Common myeloid progenitor, CD34-positive (primary cell): ENCODE results near the gene PFKFB3.
A peak's percentile ranks its signal among the peaks of the same experiment; 100 is the strongest.
"Not testable (repeated sequence)": the region's sequence is repeated elsewhere in the genome, so short reads cannot be mapped to it uniquely, and the experiment has no call there.

Experiments
- CTCF ChIA-PET: fragments of 350-600 bp; sonication (Branson Sonifier 250); formaldehyde crosslinking; loops from one replicate; lab custom pipeline; 2021; ENCODE audit warnings: antibody characterized with exemption; lab: Charles Lee
- POLR2A ChIA-PET: fragments of 350-600 bp; sonication (Branson Sonifier 250); formaldehyde crosslinking; loops from one replicate; lab custom pipeline; 2021; ENCODE audit warnings: antibody characterized with exemption; lab: Charles Lee
- DNase-seq, 3 donors: peaks; one replicate each; pipeline versions ENCODE4 v3.0.0 to v3.0.0-alpha.2; 2013
- H3K27ac ChIP-seq, 2 experiments: 1 replicate in 1 of 2; 2 replicates in 1 of 2; pipeline ENCODE4 v1.7.0; 2013; ENCODE audit warnings: inconsistent platforms in 2 of 2, low read length in 2 of 2, mild to moderate bottlenecking in 2 of 2, low read depth in 1 of 2, moderate library complexity in 1 of 2; ENCODE audit not compliant: severe bottlenecking in 2 of 2, insufficient read depth in 1 of 2, poor library complexity in 1 of 2
- H3K27me3 ChIP-seq, 5 experiments: replicated peaks in 2 of 5; 1 replicate in 3 of 5; 2 replicates in 2 of 5; pipeline versions ENCODE4 v1.6.1 to v1.7.0; 2013; ENCODE audit warnings: low read length in 4 of 5, mild to moderate bottlenecking in 2 of 5, moderate library complexity in 2 of 5, inconsistent platforms in 1 of 5; ENCODE audit not compliant: insufficient read depth in 5 of 5, control insufficient read depth in 4 of 5
- H3K36me3 ChIP-seq, 4 experiments: 1 replicate in 2 of 4; 2 replicates in 2 of 4; pipeline versions ENCODE4 v1.6.1 to v1.7.0; 2013; ENCODE audit warnings: low read length in 3 of 4, control low read depth in 1 of 4, mild to moderate bottlenecking in 1 of 4; ENCODE audit not compliant: control insufficient read depth in 4 of 4, insufficient read depth in 4 of 4
- H3K4me1 ChIP-seq, 4 experiments: 1 replicate in 3 of 4; 2 replicates in 1 of 4; pipeline versions ENCODE4 v1.6.1 to v1.7.1; 2013; ENCODE audit warnings: low read length in 3 of 4, mild to moderate bottlenecking in 3 of 4, control low read depth in 1 of 4, inconsistent platforms in 1 of 4, moderate library complexity in 1 of 4; ENCODE audit not compliant: control insufficient read depth in 4 of 4, insufficient read depth in 4 of 4; ENCODE audit errors: control extremely low read depth in 1 of 4
- H3K4me3 ChIP-seq, 7 experiments: 1 replicate in 4 of 7; 2 replicates in 3 of 7; pipeline versions ENCODE4 v1.5.1 to v1.7.0; 2013; ENCODE audit warnings: mild to moderate bottlenecking in 7 of 7, low read length in 6 of 7, moderate library complexity in 6 of 7, inconsistent platforms in 2 of 7, low read depth in 2 of 7, control low read depth in 1 of 7; ENCODE audit not compliant: insufficient read depth in 4 of 7, control insufficient read depth in 1 of 7; ENCODE audit errors: extremely low read depth in 1 of 7
- H3K9me3 ChIP-seq, 5 experiments: 1 replicate in 4 of 5; 2 replicates in 1 of 5; pipeline versions ENCODE4 v1.6.1 to v1.7.1; 2013; ENCODE audit warnings: low read length in 4 of 5, mild to moderate bottlenecking in 2 of 5, inconsistent platforms in 1 of 5, low read depth in 1 of 5, moderate library complexity in 1 of 5; ENCODE audit not compliant: control insufficient read depth in 4 of 5, insufficient read depth in 2 of 5; ENCODE audit errors: control extremely low read depth in 1 of 5
- WGBS: methylation state at CpG from one replicate; pipeline ENCODE4 v1.1.5; 2013; ENCODE audit not compliant: insufficient coverage; 5-methylcytosine and 5-hydroxymethylcytosine counted together

Gene PFKFB3

GRCh38 chr10:6204341-6205191, 1.8 kb downstream of the PFKFB3 start:
- Histone ChIP-seq H3K4me3 (peak overlapping the region in 6 of 7 experiments; percentile 65 to 83 (median 75)), H3K9me3 (no peaks in the 10 kb centered on the region), H3K27me3 (peaks cover 0 to 5% (median 4%) of the 10 kb centered on the region in 5 experiments), H3K36me3 (no peaks in the 10 kb centered on the region), H3K4me1 (peaks cover 0 to 47% (median 39%) of the 10 kb centered on the region in 4 experiments), H3K27ac (no peak overlapping the region)
- ChIA-PET CTCF (interaction anchor here (0.7 to 7.4 kb wide), 2 partner anchors 20 to 196 kb away, joined by 3 to 92 read pairs; no protein-coding TSS in a partner anchor), POLR2A (no interaction called here)
- DNase-seq: peak in 1 of 3 donors; percentile 22
- WGBS: 68% methylated on average over 19 of the region's 24 CpGs

GRCh38 chr10:6206486-6206885, 3.8 kb downstream of the PFKFB3 start:
- CTCF ChIA-PET, DNase-seq, H3K27ac ChIP-seq, H3K36me3 ChIP-seq, H3K9me3 ChIP-seq, H3K27me3 ChIP-seq, POLR2A ChIA-PET, H3K4me3 ChIP-seq: not testable (repeated sequence)
- H3K4me1 ChIP-seq: peaks cover 0 to 36% (median 30%) of the 10 kb centered on the region in 4 experiments
- WGBS: 97% methylated on average over 5 of the region's 29 CpGs

GRCh38 chr10:6207658-6208057, 4.9 kb downstream of the PFKFB3 start:
- H3K27ac ChIP-seq: no peak overlapping the region
- H3K27me3 ChIP-seq: peaks cover 0 to 5% (median 2%) of the 10 kb centered on the region in 5 experiments
- ChIA-PET POLR2A (interaction anchor here (0.6 to 1.1 kb wide), 3 partner anchors 191 to 194 kb away, joined by 3 to 5 read pairs (median 5); no protein-coding TSS in a partner anchor), CTCF (interaction anchor here (0.7 to 1.7 kb wide), 9 partner anchors 9 to 198 kb away, joined by 3 to 6 read pairs (median 4); no protein-coding TSS in a partner anchor)
- H3K4me3 ChIP-seq: peak overlapping the region in 1 of 7 experiments; percentile 37
- H3K36me3 ChIP-seq: peaks cover 0 to 4% (median 0%) of the 10 kb centered on the region in 4 experiments
- peaks cover 0 to 25% (median 18%) of the 10 kb centered on the region in 4 experiments for H3K4me1 ChIP-seq
- DNase-seq: peak in 2 of 3 donors; percentile 63 to 80
- 69% methylated on average over 3 of the region's 4 CpGs for WGBS
- H3K9me3 ChIP-seq: no peaks in the 10 kb centered on the region

GRCh38 chr10:6208799-6209235, 6.1 kb downstream of the PFKFB3 start:
- Histone ChIP-seq H3K36me3 (peaks cover 0 to 12% (median 6%) of the 10 kb centered on the region in 4 experiments), H3K27me3 (peaks cover 0 to 5% (median 2%) of the 10 kb centered on the region in 5 experiments), H3K4me3 (no peak overlapping the region), H3K4me1 (peaks cover 0 to 17% (median 8%) of the 10 kb centered on the region in 4 experiments), H3K9me3 (no peaks in the 10 kb centered on the region), H3K27ac (no peak overlapping the region)
- WGBS: 90% methylated on average over 11 of the region's 12 CpGs
- peak in 1 of 3 donors; percentile 5 for DNase-seq
- ChIA-PET CTCF (interaction anchor here (0.6 to 1.7 kb wide), 6 partner anchors 8 to 190 kb away, joined by 3 to 6 read pairs (median 4); no protein-coding TSS in a partner anchor), POLR2A (no interaction called here)

GRCh38 chr10:6211341-6211670, 8.6 kb downstream of the PFKFB3 start:
- ChIA-PET CTCF (interaction anchor here (1.0 to 1.3 kb wide), 2 partner anchors 8 to 191 kb away, joined by 3 read pairs; no protein-coding TSS in a partner anchor), POLR2A (no interaction called here)
- Histone ChIP-seq H3K4me3 (no peak overlapping the region), H3K9me3 (no peaks in the 10 kb centered on the region), H3K27ac (no peak overlapping the region), H3K36me3 (peaks cover 3 to 31% (median 29%) of the 10 kb centered on the region in 4 experiments), H3K27me3 (no peaks in the 10 kb centered on the region), H3K4me1 (peaks cover 0 to 10% (median 0%) of the 10 kb centered on the region in 4 experiments)
- 98% methylated on average over 6 of the region's 6 CpGs for WGBS
- DNase-seq: no peak

GRCh38 chr10:6211671-6212635, 9.2 kb downstream of the PFKFB3 start:
- ChIA-PET CTCF (interaction anchor here (1.0 to 1.3 kb wide), 2 partner anchors 8 to 190 kb away, joined by 3 read pairs; no protein-coding TSS in a partner anchor), POLR2A (interaction anchor here (0.6 kb wide), 1 partner anchor 20 kb away, joined by 4 read pairs; no protein-coding TSS in a partner anchor)
- Histone ChIP-seq H3K27me3 (no peaks in the 10 kb centered on the region), H3K4me1 (peaks cover 0 to 11% (median 1%) of the 10 kb centered on the region in 4 experiments), H3K27ac (no peak overlapping the region), H3K4me3 (no peak overlapping the region), H3K9me3 (no peaks in the 10 kb centered on the region), H3K36me3 (peaks cover 3 to 38% (median 35%) of the 10 kb centered on the region in 4 experiments)
- whole genome bisulfite sequencing: 98% methylated on average over 27 of the region's 30 CpGs
- DNase-seq: no peak
